ENCODE measurements around the gene RND1. TPM values are rescaled to one million over a fixed set of nuclear protein-coding genes. Genes with fewer than 3 reads are reported as not detected.

The RND1 gene
- total RNA-seq, 4 donors from 2014 or later = 0.49 to 1.2 TPM; not detected in 2

- intact Hi-C loops (cut with DNase I; ENCODE audit: low total_unique reads) = no loop called here
- H3K4me3 ChIP-seq (ENCODE audit: low read depth, poor library complexity, severe bottlenecking) = no peak overlapping the region
- 67 to 72% methylated on average over 13 of the region's 13 CpGs for WGBS, 2 donors
- no peak for TF ChIP-seq CTCF (IDR thresholded peaks at IDR 0.05)
- no peak for TF ChIP-seq POLR2A (IDR thresholded peaks at IDR 0.05)
- DNase-seq (ENCODE audit: low spot score in 2 of 2) = no peak
These were observed 17.9 kb upstream of the RND1 start for GRCh38 chr12:48883305-48884161.

- WGBS, 2 donors = 85 to 88% methylated on average over 3 of the region's 3 CpGs
- no peak for DNase-seq (ENCODE audit: low spot score in 2 of 2)
- intact Hi-C loops (cut with DNase I; ENCODE audit: low total_unique reads) = no loop called here
- H3K4me3 ChIP-seq (ENCODE audit: low read depth, poor library complexity, severe bottlenecking) = no peak overlapping the region
- no peak for TF ChIP-seq CTCF (IDR thresholded peaks at IDR 0.05)
- TF ChIP-seq POLR2A (IDR thresholded peaks at IDR 0.05) = no peak
These were observed 17.3 kb upstream of the RND1 start for GRCh38 chr12:48882972-48883304.

- no peak overlapping the region for H3K4me3 ChIP-seq (ENCODE audit: low read depth, poor library complexity, severe bottlenecking)
- intact Hi-C loops (cut with DNase I; ENCODE audit: low total_unique reads) = no loop called here
- no peak for TF ChIP-seq CTCF (IDR thresholded peaks at IDR 0.05)
- no peak for TF ChIP-seq POLR2A (IDR thresholded peaks at IDR 0.05)
- WGBS, 2 donors = 16 to 17% methylated on average over 10 of the region's 10 CpGs
- no peak for DNase-seq (ENCODE audit: low spot score in 2 of 2)
These were observed 16.6 kb upstream of the RND1 start for GRCh38 chr12:48882315-48882687.

GRCh38 chr12:48881686-48882314 lies 16.1 kb upstream of the RND1 start:
- no peak for DNase-seq (ENCODE audit: low spot score in 2 of 2)
- WGBS, 2 donors = 35 to 37% methylated on average over 9 of the region's 9 CpGs
- TF ChIP-seq POLR2A (IDR thresholded peaks at IDR 0.05) (no peak), CTCF (IDR thresholded peaks at IDR 0.05) (no peak)
- H3K4me3 ChIP-seq (ENCODE audit: low read depth, poor library complexity, severe bottlenecking) = no peak overlapping the region
- intact Hi-C loops (cut with DNase I; ENCODE audit: low total_unique reads) = no loop called here

GRCh38 chr12:48880647-48881046 lies 15.0 kb upstream of the RND1 start:
- WGBS, 2 donors = 82 to 84% methylated on average over 9 of the region's 9 CpGs
- H3K4me3 ChIP-seq (ENCODE audit: low read depth, poor library complexity, severe bottlenecking) = no peak overlapping the region
- DNase-seq (ENCODE audit: low spot score in 2 of 2) = no peak
- intact Hi-C loops (cut with DNase I; ENCODE audit: low total_unique reads) = no loop called here
- TF ChIP-seq CTCF (IDR thresholded peaks at IDR 0.05) (no peak), POLR2A (IDR thresholded peaks at IDR 0.05) (no peak)

Measured in lower leg skin (tissue), 4 donors.